Activated effector memory CD4-positive, alpha-beta T cell treated with anti-CD3 and anti-CD28 coated beads, Interleukin-2, amount 50 U/mL, for 16 hours (primary cell): Measurements from ENCODE around the gene MBTD1.
A peak's percentile ranks its signal among the peaks of the same experiment; 100 is the strongest.
"Not testable (repeated sequence)": the region's sequence is repeated elsewhere in the genome, so short reads cannot be mapped to it uniquely, and the experiment has no call there.

Experiments used
- DNase-seq: peaks from one replicate; pipeline ENCODE4 v3.0.0-alpha.2; 2020

Gene MBTD1

DNA sequence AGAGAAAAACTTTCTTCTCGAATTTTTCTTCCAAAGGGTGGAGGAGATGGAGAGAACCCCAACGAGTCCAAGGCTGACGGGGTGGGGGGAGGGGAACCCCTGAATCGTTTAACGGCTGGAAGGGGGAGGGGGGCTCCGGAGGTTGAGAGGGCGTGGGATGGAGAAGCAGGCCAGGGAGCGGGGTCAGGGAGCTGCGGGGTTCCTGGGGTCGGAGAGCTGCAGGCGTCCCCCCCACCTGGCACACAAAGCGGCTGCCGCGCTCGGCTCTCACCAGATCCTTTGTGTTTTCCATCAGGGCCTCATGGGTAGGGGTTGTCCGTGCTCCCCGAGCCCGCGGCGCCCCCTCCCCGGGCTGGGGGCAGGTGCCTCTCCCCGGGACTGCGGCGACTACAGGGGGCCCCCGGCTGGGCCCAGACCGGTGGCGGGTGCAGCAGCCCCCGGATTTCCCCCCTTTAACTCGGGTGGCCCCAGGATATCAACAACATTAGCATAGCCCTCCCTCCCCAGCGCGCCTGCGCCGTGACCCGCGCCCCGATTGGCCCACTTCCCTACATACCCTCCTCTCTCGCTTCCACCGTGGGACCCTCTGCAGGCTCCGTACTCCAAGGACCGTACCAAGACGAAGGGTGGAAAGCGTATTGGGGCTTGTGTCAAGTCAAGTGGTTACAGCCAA, at the start of gene MBTD1:
TSS of gene MBTD1 (minus strand) at position 486 of the 673 bp plus-strand sequence. CDS start 34,888 bp downstream, outside the sequence.
- DNase-seq = peak; percentile 98

DNA sequence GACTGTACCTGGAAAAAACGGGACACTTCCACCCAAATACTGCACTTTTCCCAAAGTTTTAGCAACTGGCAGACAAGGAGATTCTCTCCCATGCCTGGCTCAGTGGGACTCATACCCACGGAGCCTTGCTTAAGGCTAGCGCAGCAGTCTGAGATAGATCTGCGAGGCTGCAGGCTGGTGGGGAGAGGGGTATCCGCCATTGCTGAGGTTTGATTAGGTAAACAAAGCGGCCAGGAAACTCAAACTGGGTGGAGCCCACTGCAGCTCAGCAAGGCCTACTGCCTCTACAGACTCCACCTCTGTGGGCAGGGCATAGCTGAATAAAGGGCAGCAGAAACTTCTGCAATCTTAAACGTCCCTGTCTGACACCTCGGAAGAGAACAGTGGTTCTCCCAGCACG, 45.3 kb upstream of the MBTD1 start:
- DNase-seq = no peak

DNA sequence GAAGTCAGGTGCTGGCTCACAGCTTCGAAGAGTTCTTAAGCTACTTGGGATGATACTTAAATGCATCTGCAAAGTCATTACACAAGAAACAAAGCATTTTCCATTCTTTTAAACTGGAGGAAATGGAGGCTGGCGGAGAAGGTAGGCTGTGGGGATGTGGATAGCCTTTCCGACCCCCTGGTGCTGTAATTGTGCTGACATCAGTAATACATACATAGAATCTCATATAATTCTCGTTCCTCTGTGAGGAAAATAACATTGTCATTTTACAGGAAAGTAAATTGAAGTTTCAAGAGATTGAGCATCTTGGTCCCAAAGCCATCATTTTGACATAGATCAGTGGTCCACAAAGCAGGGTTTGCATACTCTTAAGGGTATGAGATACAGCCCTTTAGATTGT, 40.0 kb upstream of the MBTD1 start:
- no peak for DNase-seq

DNA sequence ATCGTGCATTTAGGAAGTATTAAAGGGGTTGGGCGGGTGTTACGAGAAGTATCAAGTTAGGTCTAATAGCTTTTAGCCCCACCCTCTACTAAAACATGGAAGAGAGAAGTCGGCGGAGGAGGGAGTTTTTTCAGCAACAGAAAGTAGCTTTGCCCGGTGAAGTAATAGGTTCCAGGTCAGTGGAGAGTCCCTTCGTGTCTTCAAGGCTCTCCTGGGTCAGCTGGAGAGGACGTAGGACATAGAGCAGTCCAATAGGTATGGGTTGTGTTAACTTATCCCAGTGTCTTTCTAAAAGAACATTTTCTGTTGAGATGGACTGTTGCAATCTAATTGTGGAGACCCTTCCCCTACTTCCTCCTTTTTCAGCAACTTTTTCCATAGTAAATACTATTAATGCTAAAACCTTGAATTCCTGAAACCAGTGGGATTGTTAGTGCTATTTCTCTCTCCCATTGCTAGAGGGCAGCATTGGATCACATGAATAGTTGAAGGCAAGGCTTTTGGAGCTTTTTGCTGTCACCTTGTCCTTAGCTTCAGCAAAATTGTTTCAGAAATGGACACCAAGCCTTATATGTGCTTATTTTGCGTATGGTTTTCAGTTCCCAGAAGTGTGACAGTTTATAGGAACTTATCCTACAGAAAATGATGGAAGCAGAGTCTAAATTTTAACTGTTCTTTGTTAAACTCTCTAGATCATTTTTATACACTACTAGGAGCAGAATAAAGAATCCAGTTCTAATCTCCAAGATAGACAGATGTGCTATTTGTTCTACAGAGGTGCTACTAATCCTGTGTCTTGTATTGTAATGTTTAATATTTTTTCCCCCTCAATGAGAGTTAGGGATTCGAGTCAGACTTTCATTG, 38.9 kb upstream of the MBTD1 start:
- DNase-seq = no peak

DNA sequence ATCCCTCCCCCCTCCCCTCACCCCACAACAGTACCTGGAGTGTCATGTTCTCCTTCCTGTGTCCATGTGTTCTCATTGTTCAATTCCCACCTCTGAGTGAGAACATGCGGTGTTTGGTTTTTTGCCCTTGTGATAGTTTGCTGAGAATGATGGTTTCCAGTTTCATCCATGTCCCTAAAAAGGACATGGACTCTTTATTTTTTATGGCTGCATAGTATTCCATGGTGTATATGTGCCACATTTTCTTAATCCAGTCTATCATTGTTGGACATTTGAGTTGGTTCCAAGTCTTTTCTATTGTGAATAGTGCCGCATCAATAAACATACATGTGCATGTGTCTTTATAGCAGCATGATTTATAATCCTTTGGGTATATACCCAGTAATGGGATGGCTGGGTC, 34.5 kb upstream of the MBTD1 start:
- not testable (repeated sequence) for DNase-seq

DNA sequence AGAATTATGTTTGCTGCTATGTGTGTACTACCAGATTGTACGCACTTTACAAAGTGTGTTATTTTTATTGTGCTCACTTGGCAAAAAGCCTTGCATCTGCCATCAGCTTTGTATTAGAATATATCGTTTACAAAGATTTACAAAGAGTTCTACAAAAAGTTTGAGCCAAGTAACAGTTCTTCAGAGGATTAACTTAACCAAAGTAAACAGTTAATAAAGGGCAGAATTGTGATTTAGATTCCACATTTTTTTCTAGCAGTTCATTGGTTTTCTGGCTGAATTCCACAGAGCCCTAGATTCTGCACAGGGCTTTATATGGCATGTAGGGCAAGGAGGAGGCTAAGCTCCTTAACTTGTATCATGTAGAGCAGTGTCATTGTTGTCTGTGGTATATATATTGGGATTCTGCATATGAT, 29.9 kb upstream of the MBTD1 start:
- no peak for DNase-seq

DNA sequence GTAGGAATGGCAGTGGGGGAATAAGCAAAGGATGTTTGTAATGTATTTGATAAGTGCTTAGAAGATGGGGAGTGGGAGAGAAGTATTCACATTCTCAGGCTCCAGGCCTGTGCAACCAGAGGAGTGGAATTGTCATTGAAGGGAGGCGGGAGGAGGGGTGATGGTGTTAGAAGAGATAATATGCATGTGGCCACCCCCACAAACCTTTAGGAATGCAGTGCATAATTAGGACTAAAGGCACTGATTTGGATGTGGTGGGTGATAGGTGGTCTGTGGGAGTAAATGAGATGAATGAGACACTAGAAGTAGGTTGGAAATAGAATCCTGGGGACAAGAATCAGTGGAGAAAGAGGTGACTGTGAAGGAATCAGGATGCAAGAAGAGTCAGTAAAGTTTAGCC, 27.6 kb upstream of the MBTD1 start:
- DNase-seq = no peak

DNA sequence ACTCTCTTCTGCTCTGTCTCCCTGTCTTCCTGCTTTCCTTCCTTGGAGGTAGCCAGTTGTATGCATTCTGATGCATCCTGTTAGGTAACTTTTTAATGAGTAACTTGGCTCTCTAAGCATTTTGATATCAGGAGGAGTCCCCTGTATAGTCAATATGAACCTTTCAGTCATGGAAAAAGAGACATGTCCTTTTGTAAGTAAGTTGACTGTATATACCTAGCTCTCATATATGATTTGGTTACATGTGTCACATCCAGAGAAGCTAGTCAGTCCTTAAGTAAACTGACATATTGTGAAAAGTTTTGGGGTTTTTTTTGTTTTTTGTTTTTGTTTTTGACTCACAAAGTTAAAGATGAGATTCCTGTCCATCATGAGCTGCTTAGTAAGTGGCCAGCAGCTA, 19.3 kb upstream of the MBTD1 start:
- DNase-seq = no peak

DNA sequence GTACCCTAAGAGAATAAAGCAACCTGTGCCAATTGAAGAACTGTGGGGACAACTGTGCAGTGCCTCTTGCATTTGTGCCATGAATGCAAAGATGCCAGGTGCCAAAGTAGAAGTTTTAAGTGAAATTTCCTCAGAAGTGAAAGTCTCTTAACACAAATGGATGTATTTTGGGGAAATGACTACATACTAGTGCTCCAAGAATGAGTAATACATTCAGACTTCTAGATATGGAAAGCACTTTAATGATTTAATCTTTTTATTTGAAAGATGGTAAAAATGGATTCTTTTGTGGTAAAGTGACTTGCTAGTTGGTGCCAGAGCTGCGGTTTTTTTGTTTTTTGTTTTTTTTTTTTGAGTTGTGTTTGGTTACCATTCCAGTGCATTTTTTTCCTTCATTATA, 15.5 kb upstream of the MBTD1 start:
- DNase-seq = no peak

DNA sequence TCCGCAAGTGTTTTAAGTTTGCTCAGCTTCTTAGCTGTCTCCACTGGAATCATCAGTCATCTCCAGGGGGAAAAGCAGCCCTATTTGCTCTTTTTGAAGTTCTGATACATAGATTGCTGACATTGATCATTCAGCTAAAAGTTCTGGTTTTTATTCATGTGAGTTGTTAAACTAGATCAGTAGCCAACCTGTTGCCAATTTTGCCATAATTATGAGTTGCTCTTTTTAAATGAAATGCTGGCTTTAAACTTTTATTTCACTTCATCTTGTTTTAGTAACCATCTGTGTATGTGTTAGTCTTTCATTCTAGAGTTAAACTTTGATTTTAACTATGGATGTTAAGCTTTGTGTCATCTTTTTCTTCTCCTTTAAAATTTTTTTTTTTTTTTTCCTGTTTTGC, 13.0 kb upstream of the MBTD1 start:
- DNase-seq = no peak

DNA sequence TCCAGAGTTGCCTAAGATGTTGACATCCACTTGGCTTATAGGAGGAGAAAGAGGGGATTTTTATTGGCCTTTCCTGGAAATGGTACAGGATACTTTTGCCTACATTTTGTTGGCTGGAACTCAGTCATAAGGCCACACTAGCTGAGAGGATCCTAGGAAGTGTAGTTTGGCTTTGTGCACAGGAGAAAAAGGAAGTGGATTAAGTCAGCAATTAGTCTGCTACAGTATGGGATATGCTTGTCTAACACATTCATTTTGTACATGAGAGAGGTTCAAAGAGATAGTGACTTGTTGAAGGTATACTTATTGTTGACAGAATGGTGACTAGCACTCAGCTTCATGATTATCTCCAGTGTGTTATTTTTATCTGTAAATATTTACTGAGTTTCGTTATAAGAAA, 10.8 kb upstream of the MBTD1 start:
- no peak for DNase-seq

DNA sequence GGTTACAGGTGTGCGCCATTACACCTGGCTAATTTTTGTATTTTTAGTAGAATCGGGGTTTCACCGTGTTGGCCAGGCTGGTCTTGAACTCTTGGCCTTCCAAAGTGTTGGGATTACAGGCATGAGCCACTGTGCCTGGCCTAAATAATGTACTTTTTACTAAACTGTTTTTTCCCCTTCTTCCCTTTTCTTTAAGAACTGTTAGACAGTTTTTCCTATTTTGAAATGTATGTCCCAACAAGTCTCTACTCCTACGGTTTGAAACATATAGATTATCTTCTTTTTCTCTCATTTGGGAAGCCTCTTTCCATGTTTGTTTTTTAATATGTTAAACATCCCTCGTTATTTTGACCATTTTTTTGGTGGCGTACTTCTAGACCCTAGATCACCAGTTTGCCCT, 10.1 kb upstream of the MBTD1 start:
- DNase-seq = no peak

DNA sequence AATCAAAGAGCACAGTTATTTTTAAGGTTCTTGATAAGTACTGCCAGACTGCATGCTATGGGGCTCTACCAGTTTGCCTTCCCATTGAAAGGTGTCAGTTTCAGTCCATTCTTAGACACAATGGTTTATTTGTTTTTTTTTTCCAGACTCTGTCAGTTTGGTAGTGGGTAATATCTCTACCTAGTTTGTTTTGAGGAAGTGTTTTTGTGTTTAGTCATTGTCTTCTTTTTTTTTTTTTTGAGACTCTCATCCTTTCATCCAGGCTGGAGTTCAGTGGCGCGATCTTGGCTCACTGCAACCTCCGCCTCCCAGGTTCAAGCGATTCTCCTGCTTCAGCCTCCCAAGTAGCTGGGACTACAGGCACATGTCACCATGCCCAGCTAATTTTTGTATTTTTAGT, 4.6 kb upstream of the MBTD1 start:
- DNase-seq = not testable (repeated sequence)

DNA sequence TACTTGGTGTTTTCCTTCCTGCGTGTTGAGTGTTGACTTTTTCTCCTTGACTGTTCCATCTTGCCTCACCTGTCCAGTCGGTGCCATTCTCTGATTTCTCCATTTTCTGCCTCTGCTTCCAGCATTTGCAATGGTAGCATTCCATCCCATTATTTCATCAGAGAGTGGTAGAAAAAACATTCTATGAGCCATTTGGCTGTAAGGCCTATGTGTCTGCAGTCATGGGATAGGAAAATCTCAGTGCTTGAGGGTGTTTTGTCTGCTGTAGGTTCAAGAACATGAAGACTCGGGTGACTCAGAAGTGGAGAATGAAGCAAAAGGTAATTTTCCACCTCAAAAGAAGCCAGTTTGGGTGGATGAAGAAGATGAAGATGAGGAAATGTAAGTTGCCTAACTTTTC, 3.2 kb upstream of the MBTD1 start:
- no peak for DNase-seq

DNA sequence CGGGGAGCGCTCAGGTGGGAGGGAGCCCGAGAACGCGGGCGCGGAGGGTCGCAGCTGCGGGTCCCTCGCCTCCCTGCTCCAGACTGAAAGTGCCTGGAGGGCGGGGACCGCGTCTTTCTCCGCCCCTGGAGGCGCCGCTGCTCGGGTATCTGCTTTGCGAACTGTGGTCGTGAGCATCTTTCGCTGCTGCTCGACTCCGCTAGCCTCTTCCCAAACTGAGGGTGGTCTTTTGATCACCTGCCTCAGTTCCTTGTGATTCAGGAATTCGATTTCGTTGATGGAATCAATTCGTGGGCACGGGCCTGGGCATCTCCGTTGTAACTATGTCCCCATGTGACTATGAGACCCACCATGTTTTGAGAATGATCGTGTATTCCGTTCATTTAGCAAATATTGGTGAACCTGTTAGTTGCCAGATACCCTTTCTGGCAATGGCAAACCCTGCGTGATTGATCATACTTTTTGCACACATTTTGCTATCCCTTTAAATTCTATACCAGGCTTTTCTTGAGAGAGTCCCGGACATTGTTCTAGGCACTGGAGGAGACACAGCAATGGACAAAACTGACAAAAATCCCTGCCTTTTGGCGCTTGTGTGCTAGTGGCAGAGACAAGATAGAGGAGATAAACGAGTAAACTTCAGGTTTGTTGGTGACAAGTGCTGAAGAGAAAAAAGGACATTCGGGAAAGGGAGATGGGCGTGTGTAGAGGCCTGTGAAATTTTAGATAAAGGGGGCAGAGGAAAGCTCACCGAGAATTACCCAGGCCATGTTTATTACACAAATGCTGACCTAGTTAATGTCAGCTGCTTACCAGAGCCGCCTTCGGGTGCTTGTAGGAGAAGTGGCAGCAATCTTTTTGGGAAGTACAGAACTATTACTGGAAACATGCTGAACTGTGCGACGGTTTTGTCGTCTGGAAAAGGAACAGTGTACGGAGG, 1.4 kb upstream of the MBTD1 start:
- DNase-seq = no peak

DNA sequence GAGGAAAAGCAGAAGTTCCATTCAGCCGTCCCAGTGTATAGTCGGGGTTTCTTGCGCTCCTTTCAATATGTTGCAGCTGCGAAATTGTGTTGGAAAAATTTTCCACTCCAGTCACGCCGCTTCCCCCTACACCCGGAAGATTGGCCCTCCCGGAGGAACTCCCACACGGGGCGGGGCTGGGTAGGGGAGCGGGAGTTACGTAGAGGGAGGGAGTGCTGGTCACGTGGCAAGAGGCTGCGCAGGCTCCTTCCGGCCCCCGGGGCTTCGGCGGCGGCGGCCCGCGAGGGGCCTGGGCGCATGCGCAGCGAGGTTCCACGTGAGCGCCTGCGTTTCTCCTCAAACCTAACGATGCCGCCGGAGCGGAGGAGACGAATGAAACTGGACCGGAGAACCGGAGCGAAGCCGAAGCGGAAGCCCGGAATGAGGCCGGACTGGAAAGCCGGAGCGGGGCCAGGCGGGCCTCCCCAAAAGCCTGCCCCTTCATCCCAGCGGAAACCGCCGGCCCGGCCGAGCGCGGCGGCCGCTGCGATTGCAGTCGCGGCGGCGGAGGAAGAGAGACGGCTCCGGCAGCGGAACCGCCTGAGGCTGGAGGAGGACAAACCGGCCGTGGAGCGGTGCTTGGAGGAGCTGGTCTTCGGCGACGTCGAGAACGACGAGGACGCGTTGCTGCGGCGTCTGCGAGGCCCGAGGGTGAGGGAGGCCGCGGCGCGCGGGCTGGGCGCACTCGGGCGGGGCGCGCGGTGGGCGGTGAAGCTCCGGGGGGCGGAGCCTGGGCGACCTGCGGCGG, 581 bp upstream of the MBTD1 start, which contains the start of gene UTP18:
TSS of gene UTP18 (plus strand) at position 310 of the 787 bp plus-strand sequence. CDS start at position 349, 39 bp downstream.
- DNase-seq = peak; percentile 99

DNA sequence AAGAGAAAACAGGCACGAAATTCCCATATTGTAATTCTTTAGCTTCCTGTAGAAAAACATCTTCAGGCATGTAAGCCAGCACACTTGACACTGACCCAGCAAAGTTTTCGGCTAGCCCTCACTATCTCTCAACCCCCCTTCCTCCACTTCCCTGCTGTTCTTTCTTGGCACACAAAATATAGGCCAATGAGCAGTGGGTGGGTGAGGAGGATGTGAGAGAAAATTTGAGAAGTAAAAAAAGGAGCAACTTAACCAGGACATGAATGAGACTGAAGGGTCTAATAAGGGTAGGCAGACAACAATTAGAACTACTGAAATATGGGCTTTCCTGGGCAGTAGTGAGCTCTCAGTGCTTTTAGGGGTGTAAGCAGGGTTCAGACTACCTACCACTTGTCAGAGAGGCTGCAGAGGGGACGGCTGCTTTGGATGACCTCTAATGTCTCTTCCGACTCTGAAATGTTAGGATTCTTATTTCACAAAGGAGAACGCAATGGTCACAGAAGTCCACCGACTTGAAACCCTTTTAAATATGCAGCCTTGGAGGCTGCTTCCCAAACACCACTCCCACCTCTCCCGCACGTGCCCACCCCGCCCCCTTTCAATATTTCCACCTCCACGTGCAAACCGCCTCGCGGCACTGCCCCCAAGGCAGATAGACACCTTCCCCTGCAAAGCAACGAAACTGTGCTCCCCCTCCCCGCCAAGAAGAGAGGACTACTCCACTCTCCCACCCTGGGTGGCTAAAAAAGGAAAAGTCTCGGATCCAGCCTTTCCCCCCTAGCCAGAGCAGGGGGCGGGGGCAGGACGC, 889 bp downstream of the MBTD1 start:
- DNase-seq = peak; percentile 68

DNA sequence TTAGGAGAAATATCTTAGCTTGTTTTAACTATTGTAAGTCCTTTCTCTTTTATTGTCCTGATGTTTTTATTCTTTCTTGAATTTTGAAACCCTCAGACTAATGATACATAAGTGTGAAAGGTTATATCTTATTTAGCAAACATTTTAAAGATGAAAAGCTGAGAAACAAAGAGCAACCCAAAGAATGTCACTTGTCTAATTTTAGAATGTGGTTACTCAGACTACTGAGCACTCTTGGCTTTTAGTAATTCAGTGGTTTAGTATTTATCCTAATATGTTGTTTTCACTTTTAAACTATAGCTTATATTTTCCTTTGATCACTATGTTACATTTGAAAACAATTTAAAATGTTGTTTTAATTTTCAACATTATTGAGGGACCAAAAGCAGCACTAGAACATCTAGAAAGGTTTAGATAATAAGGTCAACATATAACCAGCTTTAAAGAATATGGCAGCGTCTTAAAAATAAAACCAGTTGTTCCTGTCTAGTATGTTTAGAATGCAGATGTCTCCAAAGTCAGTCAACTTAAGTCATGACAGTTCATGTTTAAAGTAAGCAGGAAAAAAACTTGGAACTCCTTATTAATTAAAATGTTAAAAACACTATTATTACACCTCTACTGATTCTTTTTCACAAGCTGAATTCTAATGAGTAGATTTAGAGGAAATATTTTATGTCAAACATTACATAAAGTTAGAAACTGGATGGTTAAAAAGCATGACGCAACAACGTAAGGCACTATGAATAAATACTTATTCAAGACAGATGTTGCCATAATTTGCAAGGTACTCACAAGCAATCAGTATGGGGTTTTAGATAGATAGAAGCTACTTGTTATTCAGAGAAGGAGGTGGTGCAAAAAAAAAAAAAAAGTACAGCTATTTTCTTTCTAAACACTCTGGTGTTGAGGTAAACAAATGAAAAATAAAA, 2.4 kb downstream of the MBTD1 start:
- no peak for DNase-seq

DNA sequence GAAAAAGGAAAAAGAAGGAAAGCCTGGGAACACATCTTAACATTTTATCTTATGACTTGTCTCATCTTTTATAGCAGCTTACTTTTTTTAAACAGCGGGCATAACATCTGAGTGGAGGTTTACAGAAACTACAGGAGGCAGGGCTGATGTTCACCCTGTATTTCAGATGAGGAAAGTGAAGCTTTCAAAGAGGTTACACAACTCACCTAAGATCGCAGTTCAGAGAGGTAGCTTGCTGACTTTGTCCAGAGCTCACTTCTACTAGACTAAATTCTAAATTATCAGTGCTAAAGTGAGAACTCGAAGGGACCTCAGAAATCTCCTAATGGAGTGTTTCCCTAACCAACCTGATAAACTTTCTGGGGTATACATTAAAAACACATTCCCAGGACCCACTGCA, 3.7 kb downstream of the MBTD1 start:
- DNase-seq = no peak

DNA sequence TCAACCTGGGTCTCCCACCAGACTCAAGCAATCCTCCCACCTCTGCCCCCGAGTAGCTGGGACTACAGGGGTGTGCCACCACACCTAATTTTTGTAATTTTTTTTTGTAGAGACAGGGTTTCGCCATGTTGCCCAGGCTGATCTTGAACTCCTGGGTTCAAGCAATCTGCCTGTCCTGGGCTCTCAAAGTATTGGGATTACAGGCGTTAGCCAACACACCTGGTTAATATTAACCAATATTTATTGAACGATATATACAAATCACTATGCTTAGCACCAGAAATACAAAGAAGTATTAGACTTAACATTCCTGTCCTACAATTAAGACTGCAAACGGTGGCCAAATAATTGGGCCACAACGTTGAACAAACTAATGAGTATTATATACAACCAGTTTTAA, 4.2 kb downstream of the MBTD1 start:
- DNase-seq = no peak
